Natural killer cell treated with Interleukin-12 subunit alpha and Interleukin-12 subunit beta and Interleukin-15 and Interleukin-18, amount 100 ng/mL, for 72 hours (primary cell): Measurements from ENCODE around the gene CHKA. TPM values are rescaled to one million over a fixed set of nuclear protein-coding genes. Genes with fewer than 3 reads are reported as not detected.

ENCODE experiments used
- ATAC-seq, 2 donors: fragments of 150-1000 bp; cut with Tn5 transposase in 1 of 2; sonication (Bioruptor Pico), chemical (Tn5 transposase) in 1 of 2; 2 replicates each; pipeline ENCODE4 v1.10.0; 2021
- DNase-seq: peaks from one replicate; pipeline ENCODE4 v3.0.0; 2022; ENCODE audit warnings: low spot score
- H3K27ac Mint-ChIP-seq, 2 donors: 1 replicate in 1 of 2; 2 replicates in 1 of 2; pipeline ENCODE4 v1.8.0; 2022; ENCODE audit warnings: mixed read lengths in 2 of 2, mild to moderate bottlenecking in 1 of 2, moderate library complexity in 1 of 2
- H3K27me3 Mint-ChIP-seq, 2 donors: 1 replicate in 1 of 2; 2 replicates in 1 of 2; pipeline ENCODE4 v1.8.0; 2022; ENCODE audit warnings: mixed read lengths in 2 of 2
- H3K36me3 Mint-ChIP-seq: one replicate; pipeline ENCODE4 v1.8.0; 2022; ENCODE audit warnings: mixed read lengths
- H3K4me1 Mint-ChIP-seq, 2 donors: 1 replicate in 1 of 2; 2 replicates in 1 of 2; pipeline ENCODE4 v1.8.0; 2022; ENCODE audit warnings: low read depth in 2 of 2, mixed read lengths in 2 of 2, mild to moderate bottlenecking in 1 of 2
- H3K4me3 Mint-ChIP-seq: one replicate; pipeline ENCODE4 v1.8.0; 2022; ENCODE audit warnings: mixed read lengths
- H3K9me3 Mint-ChIP-seq: 2 replicates; pipeline ENCODE4 v1.8.0; 2022; ENCODE audit warnings: mixed read lengths
- total RNA-seq, 2 donors: library from RNA; stranded (reverse); gene quantifications; one replicate each; pipeline ENCODE4 v1.2.3, GENCODE V29; 2022

CHKA gene
- total RNA-seq, 2 donors from 2014 or later, result 10.6 to 34.9 TPM

DNA sequence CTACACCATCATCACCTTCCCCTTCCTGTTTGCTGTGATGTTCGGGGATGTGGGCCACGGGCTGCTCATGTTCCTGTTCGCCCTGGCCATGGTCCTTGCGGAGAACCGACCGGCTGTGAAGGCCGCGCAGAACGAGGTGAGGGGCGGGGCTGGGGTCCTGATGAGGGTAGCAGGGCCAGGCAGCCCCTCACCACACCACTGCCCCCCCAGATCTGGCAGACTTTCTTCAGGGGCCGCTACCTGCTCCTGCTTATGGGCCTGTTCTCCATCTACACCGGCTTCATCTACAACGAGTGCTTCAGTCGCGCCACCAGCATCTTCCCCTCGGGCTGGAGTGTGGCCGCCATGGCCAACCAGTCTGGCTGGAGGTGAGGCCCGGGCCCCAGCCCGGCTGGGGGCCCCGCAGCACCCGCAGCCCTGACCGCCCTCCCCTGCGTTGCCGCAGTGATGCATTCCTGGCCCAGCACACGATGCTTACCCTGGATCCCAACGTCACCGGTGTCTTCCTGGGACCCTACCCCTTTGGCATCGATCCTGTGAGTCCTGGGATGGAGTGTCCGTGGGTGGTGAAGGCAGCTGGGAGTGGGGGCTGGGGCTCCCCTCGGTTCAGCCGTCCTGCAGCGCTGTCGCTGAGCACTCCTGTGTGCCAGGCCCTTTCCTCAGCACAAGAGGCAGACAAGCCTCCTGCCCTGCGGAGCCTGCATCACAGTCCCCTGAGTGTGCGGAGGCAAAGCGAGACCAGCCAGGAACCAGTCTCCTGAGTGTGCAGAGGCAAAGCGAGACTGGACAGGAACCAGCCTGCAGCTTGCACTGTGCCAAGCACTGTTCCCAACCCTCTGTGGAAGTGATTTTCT lies 73.5 kb downstream of the CHKA start:
- Mint-ChIP-seq H3K4me1 (peaks cover 0 to 2% of the 10 kb centered on the region in 2 donors), H3K27me3 (no peaks in the 10 kb centered on the region), H3K36me3 (no peaks in the 10 kb centered on the region), H3K9me3 (no peaks in the 10 kb centered on the region), H3K4me3 (no peak overlapping the region), H3K27ac (no peak overlapping the region)
- ATAC-seq (no peak), DNase-seq (no peak)

- Mint-ChIP-seq H3K9me3 (no peaks in the 10 kb centered on the region), H3K27ac (no peak overlapping the region), H3K36me3 (no peaks in the 10 kb centered on the region), H3K4me1 (peaks cover 7 to 11% of the 10 kb centered on the region in 2 donors), H3K4me3 (no peak overlapping the region), H3K27me3 (no peaks in the 10 kb centered on the region)
- ATAC-seq (no peak), DNase-seq (no peak)
Measured at GRCh38 chr11:68044898-68045351, 76.3 kb downstream of the CHKA start.

DNA sequence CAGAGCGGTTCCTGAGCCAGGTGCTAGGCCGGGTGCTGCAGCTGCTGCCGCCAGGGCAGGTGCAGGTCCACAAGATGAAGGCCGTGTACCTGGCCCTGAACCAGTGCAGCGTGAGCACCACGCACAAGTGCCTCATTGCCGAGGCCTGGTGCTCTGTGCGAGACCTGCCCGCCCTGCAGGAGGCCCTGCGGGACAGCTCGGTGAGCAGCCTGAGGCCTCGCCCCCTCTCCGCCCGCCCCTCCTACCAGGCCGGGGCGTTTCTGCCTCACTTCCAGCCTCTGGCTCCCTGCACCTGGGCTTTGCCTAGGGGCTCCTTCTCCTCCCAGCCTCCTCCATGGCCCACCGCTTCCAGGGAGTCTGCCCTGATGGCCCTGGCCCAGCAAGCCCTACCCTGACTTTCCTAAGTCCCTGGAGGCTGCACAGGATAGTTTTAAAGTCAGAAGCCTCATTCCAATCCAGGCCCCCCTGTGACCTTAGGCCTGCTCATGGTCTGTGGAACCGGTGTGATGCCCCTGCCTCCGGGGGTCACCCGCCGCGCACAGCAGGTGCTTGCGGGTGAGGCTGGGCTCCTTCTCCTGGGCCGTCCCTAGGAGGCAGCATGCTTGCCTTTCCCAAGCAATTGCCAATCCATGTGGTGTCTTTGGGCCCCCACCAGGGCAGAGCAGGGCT lies 76.9 kb downstream of the CHKA start:
- Mint-ChIP-seq H3K36me3 (no peaks in the 10 kb centered on the region), H3K4me3 (no peak overlapping the region), H3K4me1 (peaks cover 7 to 14% of the 10 kb centered on the region in 2 donors), H3K9me3 (no peaks in the 10 kb centered on the region), H3K27ac (no peak overlapping the region), H3K27me3 (no peaks in the 10 kb centered on the region)
- no peak for DNase-seq
- no peak for ATAC-seq

- Mint-ChIP-seq H3K27me3 (no peaks in the 10 kb centered on the region), H3K27ac (no peak overlapping the region), H3K9me3 (no peaks in the 10 kb centered on the region), H3K36me3 (no peaks in the 10 kb centered on the region), H3K4me1 (peaks cover 7 to 15% of the 10 kb centered on the region in 2 donors), H3K4me3 (no peak overlapping the region)
- DNase-seq (no peak), ATAC-seq (no peak)
Measured at GRCh38 chr11:68043349-68044144, 77.6 kb downstream of the CHKA start.

DNA sequence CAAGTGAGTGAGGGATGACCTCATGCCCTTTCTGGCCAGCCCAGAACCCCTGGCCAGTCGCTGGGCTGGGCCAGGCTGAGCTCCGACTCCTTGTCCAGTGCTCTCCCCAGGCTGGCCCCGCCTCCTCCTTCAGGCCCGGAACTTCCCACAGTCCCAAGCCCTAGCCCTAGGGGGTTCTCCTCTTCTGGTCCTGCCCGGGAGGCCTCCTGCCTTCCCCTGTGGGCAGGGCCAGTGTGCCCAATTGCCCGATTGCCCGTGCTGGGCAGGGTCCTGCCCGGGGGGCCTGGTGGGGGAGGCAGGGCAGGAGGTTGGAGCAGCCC lies 78.2 kb downstream of the CHKA start:
- no peak overlapping the region for H3K4me3 Mint-ChIP-seq
- H3K4me1 Mint-ChIP-seq, result peaks cover 7 to 15% of the 10 kb centered on the region in 2 donors
- H3K9me3 Mint-ChIP-seq, result no peaks in the 10 kb centered on the region
- H3K27ac Mint-ChIP-seq, result no peak overlapping the region
- ATAC-seq (no peak), DNase-seq (no peak)
- H3K27me3 Mint-ChIP-seq, result no peaks in the 10 kb centered on the region
- no peaks in the 10 kb centered on the region for H3K36me3 Mint-ChIP-seq

DNA sequence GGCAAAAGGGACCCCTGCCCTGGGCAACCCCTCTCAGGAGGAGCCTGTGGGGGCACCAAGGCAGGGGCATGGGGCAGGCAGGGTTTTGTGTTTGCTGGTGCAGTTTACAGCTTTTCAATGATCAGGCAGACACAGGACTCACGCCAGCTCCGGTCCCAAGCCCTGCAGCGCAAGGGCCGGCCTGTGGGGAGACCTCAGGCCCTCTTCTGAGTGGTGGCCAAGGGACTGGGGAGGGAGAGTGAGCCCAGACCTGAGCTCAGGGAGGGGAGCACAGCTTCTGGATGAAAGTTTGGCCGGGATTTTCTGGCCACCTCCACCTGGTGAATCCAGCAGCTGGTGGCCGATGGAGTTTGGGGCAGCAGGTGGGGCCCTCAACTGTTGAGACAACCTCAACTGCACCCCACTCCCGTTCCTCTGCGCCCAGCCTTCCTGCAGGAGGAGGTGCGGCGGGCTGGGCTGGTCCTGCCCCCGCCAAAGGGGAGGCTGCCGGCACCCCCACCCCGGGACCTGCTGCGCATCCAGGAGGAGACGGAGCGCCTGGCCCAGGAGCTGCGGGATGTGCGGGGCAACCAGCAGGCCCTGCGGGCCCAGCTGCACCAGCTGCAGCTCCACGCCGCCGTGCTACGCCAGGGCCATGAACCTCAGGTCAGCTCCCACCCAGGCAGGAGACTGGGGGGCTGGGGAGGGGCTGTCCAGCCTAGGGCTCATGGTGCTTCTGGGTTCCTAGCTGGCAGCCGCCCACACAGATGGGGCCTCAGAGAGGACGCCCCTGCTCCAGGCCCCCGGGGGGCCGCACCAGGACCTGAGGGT lies 78.8 kb downstream of the CHKA start:
- Mint-ChIP-seq H3K4me1 (peaks cover 9 to 19% of the 10 kb centered on the region in 2 donors), H3K27me3 (no peaks in the 10 kb centered on the region), H3K36me3 (no peaks in the 10 kb centered on the region), H3K27ac (no peak overlapping the region), H3K9me3 (no peaks in the 10 kb centered on the region), H3K4me3 (no peak overlapping the region)
- ATAC-seq (no peak), DNase-seq (no peak)

- H3K27me3 Mint-ChIP-seq, result no peaks in the 10 kb centered on the region
- ATAC-seq (no peak), DNase-seq (no peak)
- H3K9me3 Mint-ChIP-seq, result no peaks in the 10 kb centered on the region
- no peak overlapping the region for H3K27ac Mint-ChIP-seq
- H3K36me3 Mint-ChIP-seq, result no peaks in the 10 kb centered on the region
- H3K4me1 Mint-ChIP-seq, result peaks cover 16 to 26% of the 10 kb centered on the region in 2 donors
- peak overlapping the region; percentile 42 for H3K4me3 Mint-ChIP-seq
Measured at GRCh38 chr11:68041617-68042218, 79.5 kb downstream of the CHKA start.

DNA sequence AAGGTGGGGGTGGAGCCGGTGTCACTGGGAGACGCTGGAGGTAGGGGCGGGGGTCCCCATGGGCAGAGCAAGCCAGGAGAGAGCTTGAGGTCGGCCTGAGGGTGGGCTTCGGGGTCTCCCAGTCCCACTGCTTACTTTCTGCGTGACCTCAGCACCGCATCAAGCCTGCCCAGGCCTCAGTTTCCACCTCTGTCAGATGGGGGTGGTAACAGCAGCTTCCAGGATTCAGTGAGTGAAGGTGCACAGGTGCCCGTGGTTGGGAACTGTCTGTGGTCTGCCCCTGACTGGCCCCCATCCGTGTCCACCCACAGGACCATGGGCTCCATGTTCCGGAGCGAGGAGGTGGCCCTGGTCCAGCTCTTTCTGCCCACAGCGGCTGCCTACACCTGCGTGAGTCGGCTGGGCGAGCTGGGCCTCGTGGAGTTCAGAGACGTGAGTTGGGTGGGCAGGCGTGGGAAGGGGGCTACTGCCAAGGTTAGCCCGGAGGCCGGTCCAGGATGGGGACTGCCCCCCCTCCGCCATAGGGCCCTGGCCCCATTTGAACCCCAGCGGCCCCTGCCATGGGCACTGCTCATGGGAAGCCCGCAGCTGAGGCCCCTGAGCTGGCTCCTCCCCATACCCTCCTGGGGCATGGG lies 80.1 kb downstream of the CHKA start:
- no peak for DNase-seq

GRCh38 chr11:68040101-68040956 lies 80.9 kb downstream of the CHKA start:
- H3K9me3 Mint-ChIP-seq, result no peaks in the 10 kb centered on the region
- H3K4me1 Mint-ChIP-seq, result peaks cover 21 to 29% of the 10 kb centered on the region in 2 donors
- DNase-seq, result peak; percentile 84
- H3K4me3 Mint-ChIP-seq, result peak overlapping the region; percentile 88
- H3K36me3 Mint-ChIP-seq, result no peaks in the 10 kb centered on the region
- peak overlapping the region; percentile 94 to 98 for H3K27ac Mint-ChIP-seq
- H3K27me3 Mint-ChIP-seq, result no peaks in the 10 kb centered on the region
- peak; percentile 61 to 72 for ATAC-seq

More for the DNA sequence above, 80.1 kb downstream of the CHKA start:
- Mint-ChIP-seq H3K4me3 (peak overlapping the region; percentile 88), H3K27ac (peak overlapping the region; percentile 94 to 98), H3K36me3 (no peaks in the 10 kb centered on the region), H3K9me3 (no peaks in the 10 kb centered on the region), H3K4me1 (peaks cover 21 to 29% of the 10 kb centered on the region in 2 donors), H3K27me3 (no peaks in the 10 kb centered on the region)
- no peak for ATAC-seq

DNA sequence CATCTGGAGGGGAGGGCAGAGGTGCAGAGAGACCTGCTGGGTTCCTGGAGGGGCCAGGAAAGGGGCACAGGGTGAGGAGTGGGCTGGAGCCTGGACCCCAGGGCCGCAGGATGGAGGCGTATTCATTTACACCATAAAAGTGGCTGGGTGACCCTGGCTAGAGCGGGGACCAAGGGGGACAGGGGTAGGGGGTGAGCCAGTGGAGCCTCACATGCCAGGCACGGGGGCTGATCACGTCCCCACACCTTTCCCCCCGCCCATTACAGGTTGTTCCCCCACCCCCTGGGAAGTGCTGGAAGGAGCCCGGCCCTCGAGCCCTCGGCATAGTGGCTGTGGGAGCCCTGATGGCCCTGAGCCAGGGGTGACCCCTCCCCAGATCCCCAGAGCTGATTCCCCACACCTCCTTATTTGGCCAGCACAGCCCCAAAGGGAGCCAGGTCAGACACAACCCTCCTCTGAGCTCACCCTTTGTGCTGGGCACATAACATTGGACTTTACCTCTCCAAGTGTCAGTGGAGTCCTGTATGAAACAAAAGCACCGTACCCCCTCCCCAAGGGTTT lies 81.6 kb downstream of the CHKA start:
- H3K27ac Mint-ChIP-seq, result peak overlapping the region; percentile 94 to 98
- ATAC-seq (no peak), DNase-seq (no peak)
- H3K9me3 Mint-ChIP-seq, result no peaks in the 10 kb centered on the region
- peak overlapping the region; percentile 88 for H3K4me3 Mint-ChIP-seq
- peaks cover 21 to 29% of the 10 kb centered on the region in 2 donors for H3K4me1 Mint-ChIP-seq
- H3K27me3 Mint-ChIP-seq, result no peaks in the 10 kb centered on the region
- no peaks in the 10 kb centered on the region for H3K36me3 Mint-ChIP-seq

- DNase-seq (peak; percentile 82), ATAC-seq (peak; percentile 75 to 81)
- Mint-ChIP-seq H3K9me3 (no peaks in the 10 kb centered on the region), H3K36me3 (no peaks in the 10 kb centered on the region), H3K27me3 (no peaks in the 10 kb centered on the region), H3K27ac (peak within 1 kb of the TSS; percentile 98 to 99), H3K4me3 (peak within 1 kb of the TSS; percentile 88), H3K4me1 (peaks cover 21 to 29% of the 10 kb centered on the region in 2 donors)
Measured at GRCh38 chr11:68038718-68039525, 82.3 kb downstream of the CHKA start, which contains the start of gene TCIRG1. TCIRG1 (plus strand) TSS chr11:68039025; CDS start chr11:68041272, 2,247 bp downstream.
